Measurements from ENCODE around the gene PARP2.
A peak's percentile ranks its signal among the peaks of the same experiment; 100 is the strongest.
"Not testable (repeated sequence)": the region's sequence is repeated elsewhere in the genome, so short reads cannot be mapped to it uniquely, and the experiment has no call there.

PARP2 gene

DNA sequence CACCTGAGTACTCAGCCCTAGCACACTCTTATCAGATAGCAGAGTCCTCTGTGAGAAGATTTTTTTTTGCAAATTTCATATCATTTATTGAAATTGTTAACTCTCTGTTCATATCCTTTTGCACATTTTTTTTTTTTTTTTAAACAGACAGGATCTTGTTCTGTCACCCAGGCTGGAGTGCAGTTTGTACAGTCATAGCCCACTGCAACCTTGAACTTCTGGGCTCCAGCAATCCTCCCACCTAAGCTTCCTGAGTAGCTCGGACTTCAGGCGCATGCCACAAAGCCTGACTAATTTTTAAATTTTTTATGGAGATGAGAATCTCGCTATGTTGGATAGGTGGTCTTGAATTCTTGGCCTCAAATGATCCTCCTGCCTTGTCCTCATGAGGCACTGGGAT is 4.3 kb downstream of the PARP2 start:
- ATAC-seq = no peak

GRCh38 chr14:20350282-20350681 is 6.8 kb downstream of the PARP2 start:
- ATAC-seq = no peak

DNA sequence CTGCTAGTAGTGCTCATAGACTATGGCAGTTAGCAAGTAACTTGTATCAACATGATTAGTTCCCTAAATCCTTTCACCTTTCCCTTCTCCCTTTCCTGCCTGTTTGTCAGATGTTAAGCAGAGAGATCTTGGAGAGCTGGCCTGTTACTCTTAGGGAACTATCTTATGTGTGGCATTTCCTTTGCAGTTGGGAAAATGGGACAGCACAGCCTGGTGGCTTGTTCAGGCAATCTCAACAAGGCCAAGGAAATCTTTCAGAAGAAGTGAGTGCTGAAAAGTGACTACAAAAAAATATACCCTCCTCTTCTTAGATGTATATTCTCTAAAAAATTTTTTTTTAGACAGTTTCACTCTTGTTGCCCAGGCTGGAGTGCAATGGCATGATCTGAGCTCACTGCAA is 7.4 kb downstream of the PARP2 start:
- ATAC-seq = no peak

DNA sequence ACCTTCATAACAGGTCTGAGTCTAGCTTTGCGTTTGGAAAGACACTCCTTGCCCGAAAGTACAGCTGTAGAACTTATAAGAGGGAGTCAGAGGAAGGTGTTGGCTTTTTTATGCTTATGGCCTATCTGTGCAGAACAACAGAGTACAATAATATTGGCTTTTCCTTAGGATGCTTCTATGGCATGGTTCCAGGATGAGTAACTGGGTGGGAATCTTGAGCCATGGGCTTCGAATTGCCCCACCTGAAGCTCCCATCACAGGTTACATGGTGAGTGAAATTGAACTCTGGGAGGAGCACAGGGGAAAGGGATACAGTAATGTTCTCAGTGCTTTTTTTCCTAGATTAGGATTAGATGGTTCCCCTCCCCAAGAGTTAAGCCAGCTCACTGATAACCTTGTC is 13.0 kb downstream of the PARP2 start:
- no peak for ATAC-seq

DNA sequence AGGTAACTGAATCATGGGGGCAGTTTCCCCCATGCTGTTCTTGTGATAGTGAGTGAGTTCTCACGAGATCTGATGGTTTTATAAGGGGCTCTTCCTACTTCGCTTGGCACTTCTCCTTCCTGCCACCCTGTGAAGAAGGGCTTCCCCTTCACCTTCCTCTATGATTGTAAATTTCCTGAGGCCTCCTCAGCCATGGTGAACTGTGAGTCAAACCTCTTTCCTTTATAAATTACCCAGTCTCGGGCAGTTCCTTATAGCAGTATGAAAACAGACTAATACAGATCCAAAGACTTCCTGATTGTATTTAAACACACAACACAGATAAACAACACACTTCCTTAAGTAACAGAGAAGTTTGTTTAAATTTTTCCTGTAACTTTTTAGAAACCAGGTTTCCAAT is 15.0 kb downstream of the PARP2 start:
- not testable (repeated sequence) for ATAC-seq

GRCh38 chr14:20365928-20366327 is 22.5 kb downstream of the PARP2 start:
- ATAC-seq = no peak

DNA sequence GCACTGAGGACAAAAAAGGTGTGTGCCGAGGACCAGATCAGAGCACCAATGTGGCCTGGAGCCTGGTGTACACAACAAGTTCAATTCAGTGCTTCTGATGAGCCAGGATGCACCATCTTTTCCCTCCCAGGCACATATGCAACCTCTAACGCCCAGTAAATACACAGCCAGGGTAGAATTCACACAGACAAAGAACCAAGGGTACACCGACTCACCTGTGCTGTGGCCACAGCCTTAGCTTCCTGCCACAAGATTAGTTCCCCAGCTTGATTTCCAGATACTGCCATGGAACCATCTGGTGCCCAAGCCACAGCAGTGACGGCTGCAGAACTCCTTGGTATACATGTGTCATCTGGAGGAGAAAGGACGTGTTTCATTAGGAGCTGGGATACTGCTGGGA is 29.4 kb downstream of the PARP2 start:
- no peak for ATAC-seq

DNA sequence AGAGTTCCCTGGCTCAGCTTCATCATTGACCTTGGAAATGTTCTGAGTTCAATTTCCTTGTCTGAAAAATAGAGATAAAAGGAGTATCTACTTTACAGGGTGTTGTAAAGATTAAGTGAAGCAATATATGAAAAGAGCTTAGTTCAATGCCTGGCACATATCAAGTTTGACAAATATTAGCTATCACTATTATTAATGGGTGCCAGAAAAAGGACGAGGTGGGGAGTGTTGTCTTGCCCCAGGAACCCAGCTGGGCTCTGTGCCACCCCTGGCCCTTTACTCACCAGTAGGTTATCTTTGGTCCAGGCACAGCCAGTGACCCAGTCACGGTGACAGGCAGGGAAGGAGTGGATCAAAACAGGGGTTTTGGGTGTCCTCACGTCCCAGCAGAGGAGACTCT is 32.0 kb downstream of the PARP2 start:
- ATAC-seq = no peak

DNA sequence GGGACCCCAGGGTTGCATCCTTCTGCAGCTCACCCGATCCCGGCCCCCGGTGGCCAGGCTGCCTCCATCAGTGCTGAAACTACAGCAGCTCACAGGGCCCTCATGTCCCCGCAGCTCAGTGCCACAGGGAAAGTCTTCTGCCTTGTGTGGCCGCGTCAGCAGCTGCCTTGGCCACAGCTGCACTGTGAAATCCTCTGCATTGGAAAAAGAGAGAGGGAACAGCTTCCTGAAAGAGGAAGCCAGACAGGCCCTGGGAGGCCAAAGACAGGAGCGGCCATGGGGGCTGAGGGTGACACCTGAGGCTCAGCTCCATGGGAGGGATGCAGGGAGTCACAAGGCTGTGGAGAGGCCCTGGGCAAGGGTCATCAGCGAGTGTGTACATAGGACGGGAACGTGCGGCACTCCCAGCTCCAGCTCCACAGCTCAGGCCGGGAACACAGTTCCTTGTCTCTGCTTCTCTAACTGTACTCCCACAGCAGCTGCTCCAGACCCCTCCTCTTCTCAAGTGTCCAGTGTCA is 32.7 kb downstream of the PARP2 start:
- ATAC-seq = no peak

GRCh38 chr14:20377171-20377570 is 33.7 kb downstream of the PARP2 start:
- ATAC-seq = no peak

DNA sequence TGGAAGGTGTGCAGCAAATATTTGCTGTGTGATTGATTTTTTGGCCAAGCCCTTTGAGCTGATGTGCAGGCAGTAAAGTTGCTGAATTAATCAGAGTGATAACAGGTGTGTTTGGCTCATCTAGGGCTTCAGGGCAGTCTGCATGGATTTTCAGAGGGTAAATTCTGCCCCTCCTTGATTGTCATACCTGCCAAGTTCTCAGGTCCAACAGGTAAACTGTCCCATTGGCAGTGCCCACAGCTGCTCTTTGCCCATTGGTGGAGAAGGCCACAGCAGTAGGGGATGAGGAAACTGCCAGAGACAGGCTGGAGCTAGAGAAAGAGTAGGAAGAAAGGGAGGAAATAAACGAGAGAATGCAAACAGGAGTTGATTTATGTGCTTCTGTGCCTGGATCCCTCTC is 36.3 kb downstream of the PARP2 start:
- no peak for ATAC-seq

- no peak for ATAC-seq
Observed at GRCh38 chr14:20380681-20381080, 37.2 kb downstream of the PARP2 start.

GRCh38 chr14:20381341-20381740 is 37.9 kb downstream of the PARP2 start:
- ATAC-seq = no peak

DNA sequence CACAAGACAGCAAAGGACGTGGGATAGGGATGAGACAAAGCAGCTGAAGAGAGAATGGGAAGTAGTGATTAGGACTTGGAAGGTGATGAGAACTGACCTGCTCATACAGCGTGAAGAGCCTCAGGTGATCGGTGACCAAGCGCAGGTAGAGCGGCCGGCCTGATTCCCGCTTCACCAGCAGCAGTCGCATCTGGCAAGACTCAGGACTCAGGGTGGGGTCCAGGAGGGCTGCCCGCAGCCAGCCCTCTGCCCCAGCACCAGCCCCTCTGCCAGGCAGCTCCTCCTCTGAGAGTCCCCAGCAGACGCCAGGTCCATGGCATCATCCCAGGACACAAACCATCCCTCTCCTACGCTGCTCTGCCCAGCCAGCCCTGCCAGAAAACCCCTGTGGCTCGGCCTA is 39.1 kb downstream of the PARP2 start:
- ATAC-seq = no peak

DNA sequence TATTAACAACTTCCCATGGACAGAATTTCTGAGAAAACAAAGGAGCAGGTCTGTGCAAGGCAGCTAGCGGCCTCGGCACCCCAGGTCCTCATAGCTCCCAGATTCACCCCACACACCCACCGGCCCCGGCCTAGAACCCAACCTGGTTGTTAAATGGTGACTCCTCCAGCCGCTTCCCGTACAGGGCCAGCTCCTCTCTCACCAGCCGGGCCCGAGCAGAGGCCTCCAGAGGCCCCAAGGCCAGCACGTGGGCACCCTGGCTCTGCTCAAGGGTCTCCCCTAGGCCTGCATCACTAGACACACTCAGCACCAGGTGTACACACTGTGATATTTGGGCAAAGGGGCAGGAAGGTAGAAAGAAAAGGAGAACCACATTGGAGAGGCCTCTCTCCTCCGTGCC is 39.6 kb downstream of the PARP2 start:
- ATAC-seq = no peak

GRCh38 chr14:20383636-20384035 is 40.2 kb downstream of the PARP2 start:
- ATAC-seq = no peak

GRCh38 chr14:20384321-20384720 is 40.9 kb downstream of the PARP2 start:
- no peak for ATAC-seq

GRCh38 chr14:20384886-20385285 is 41.5 kb downstream of the PARP2 start:
- no peak for ATAC-seq

GRCh38 chr14:20386276-20386855 is 42.9 kb downstream of the PARP2 start:
- no peak for ATAC-seq

DNA sequence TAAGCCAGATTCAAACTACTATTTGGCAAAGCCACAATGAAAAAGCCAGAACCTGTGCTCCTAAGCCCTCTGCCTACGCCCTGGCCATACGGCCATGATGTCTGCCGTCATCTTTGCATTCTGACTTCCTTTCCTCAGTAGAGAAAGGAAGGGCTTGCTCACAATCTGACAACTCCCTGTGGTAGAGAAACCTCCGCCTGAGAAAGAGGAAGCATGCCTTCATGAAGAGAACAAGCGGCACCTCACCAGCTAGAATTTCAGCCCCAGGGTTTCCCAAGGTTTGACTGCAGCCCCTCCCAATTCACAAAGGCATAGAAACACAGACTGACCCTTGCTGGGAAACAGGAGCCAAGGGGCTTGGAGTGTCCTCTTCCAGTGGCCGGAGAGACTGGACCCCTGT is 44.1 kb downstream of the PARP2 start:
- no peak for ATAC-seq

DNA sequence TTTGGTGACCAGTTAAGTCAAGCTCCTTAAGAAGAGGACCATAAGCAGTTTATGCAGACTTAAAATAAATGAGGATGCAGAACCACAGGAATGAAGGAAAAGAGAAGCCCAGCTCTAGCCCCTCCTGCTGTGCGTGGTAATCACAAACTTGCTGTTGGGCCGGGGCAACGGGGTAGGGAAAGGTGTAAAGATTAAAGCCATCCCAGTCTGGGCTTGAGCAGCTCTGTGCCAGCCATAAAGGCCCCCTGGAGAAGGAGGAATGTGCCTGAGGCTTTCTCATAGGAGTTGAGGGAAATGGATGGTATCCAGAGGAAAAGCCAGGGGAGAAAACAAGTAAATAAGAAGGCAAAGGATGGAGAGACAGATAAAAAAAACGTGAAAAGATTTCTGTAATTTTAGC is 44.7 kb downstream of the PARP2 start:
- no peak for ATAC-seq

DNA sequence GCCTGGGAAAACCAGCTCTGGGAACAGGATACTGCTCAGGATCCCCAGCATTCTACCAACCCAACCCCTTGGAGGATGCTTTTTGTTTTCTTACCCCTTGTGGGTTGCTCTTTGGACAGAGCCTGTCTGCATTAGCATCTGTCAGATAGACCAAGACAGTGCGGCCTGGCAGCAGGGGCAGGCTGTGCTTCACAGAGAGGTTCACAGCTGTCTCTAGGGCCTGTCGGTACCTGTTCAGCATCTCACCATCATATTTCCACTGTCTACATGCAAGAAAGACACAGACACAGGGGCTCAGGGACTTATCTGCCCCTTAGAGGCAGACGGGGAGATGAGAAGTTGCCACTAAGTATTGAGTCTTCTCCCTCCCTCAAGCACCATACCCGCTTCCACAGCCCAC is 48.1 kb downstream of the PARP2 start:
- no peak for ATAC-seq

GRCh38 chr14:20397511-20397910 is 54.1 kb downstream of the PARP2 start:
- ATAC-seq = no peak

GRCh38 chr14:20400589-20400964 is 57.1 kb downstream of the PARP2 start:
- peak; percentile 81 to 88 for ATAC-seq

GRCh38 chr14:20400965-20401593 is 57.6 kb downstream of the PARP2 start:
- ATAC-seq = peak; percentile 90 to 91

Measured in activated CD4-positive, CD25-positive, alpha-beta regulatory T cell treated with anti-CD3 and anti-CD28 coated beads, Interleukin-2, amount 50 U/mL, for 24 hours (primary cell).